Gastroesophageal sphincter (tissue), 3 donors: ENCODE measurements around the gene PXT1.
"Not testable (repeated sequence)": the region's sequence is repeated elsewhere in the genome, so short reads cannot be mapped to it uniquely, and the experiment has no call there.

Source experiments
- CTCF ChIP-seq, 4 experiments: fragments of 200-600 bp in 2 of 4; fragments of 450-650 bp in 2 of 4; sonication (generic) in 1 of 4; IDR thresholded peaks; one replicate each; pipeline ENCODE4 v1.5.1; 2017 to 2019; ENCODE audit warnings: antibody characterized with exemption in 4 of 4, mild to moderate bottlenecking in 2 of 4, moderate library complexity in 2 of 4
- EP300 ChIP-seq: sonication (generic); formaldehyde crosslinking; IDR thresholded peaks from one replicate; pipeline ENCODE4 v1.6.1; 2017; ENCODE audit warnings: antibody characterized with exemption, mild to moderate bottlenecking
- POLR2A ChIP-seq, 2 donors: fragments of 450-650 bp; IDR thresholded peaks; one replicate each; pipeline ENCODE4 v1.6.1; 2017; ENCODE audit warnings: antibody characterized with exemption in 2 of 2, mild to moderate bottlenecking in 2 of 2, moderate library complexity in 1 of 2
- POLR2AphosphoS5 ChIP-seq: sonication (generic); formaldehyde crosslinking; IDR thresholded peaks from one replicate; pipeline ENCODE4 v1.6.1; 2017; ENCODE audit warnings: antibody characterized with exemption

DNA sequence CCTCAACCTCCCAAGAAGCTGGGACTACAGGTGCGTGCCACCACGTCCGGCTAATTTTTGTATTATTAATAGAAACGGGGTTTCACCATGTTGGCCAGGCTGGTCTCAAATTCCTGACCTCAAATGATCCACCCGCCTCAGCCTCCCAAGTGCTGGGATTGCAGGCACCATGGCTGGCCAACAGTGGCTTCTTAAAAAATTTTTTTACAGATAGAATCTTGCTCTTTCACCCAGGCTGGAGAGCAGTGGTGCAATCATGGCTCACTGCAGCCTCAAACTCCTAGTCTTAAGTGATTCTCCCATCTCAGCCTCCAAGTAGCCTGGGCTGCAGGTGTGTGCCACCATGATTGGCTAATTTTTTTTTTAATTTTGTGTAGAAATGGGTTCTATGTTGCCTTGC, 40.7 kb upstream of the PXT1 start:
- TF ChIP-seq EP300; CTCF (IDR thresholded peaks at IDR 0.05); POLR2A (IDR thresholded peaks at IDR 0.05); POLR2AphosphoS5: not testable (repeated sequence)
